Fibroblast of pulmonary artery (primary cell): Measurements from ENCODE around the gene HSPA12A.

Source experiments
- DNase-seq: peaks from one replicate; pipeline ENCODE4 v3.0.0-alpha.2; 2010; ENCODE audit warnings: low read depth
- H3K4me3 ChIP-seq: replicated peaks from 2 replicates; pipeline ENCODE4 v1.5.1; 2011; ENCODE audit warnings: low read depth, mild to moderate bottlenecking, control low read depth, low read length, moderate library complexity
- CTCF ChIP-seq: IDR thresholded peaks from 2 replicates; pipeline ENCODE4 v1.5.1; 2011; ENCODE audit warnings: mild to moderate bottlenecking, control low read depth, low read length, inconsistent platforms; ENCODE audit errors: missing control alignments

Gene HSPA12A

DNA sequence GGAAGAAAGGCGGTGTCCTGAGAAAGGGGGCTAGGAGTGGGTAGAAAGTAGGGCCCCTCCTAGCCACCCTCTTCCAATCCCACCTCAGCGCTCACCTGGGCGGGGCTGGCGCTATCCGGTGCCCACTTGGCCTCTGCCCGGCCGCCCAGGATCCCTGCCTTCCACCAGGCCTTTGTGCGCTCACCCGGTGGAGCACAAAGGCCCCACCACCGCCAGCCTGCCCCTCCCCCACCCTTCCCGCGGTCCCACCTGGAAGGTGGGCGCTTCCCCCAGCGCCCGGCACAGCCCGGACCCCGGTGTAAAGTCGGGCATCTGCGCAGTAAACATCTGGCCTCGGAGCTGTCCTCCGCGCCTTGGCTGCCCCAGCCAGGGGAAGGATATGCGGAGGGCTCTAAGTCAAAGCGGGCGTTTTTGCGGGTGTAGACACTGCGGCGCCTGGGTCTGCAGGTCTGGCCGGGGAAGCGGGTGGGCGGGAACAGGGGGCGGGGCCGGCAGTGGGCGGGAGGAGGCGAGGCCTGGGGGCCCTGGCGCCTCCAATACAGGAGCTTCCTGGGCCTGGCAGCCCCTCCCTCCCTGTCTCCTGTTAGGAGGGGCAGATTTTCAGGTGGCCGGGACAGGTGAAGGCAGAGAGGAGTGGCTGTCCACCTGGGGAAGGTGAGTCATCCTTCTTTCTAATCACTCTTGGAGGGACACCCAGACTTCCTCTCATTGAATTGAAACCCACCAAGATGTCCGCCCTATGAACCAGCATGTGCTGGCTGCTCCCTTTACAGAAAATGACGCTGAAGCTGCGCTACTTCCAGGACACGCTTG is 72.3 kb downstream of the HSPA12A start:
- peak overlapping the region; percentile 24 for H3K4me3 ChIP-seq
- TF ChIP-seq CTCF = no peak
- no peak for DNase-seq

DNA sequence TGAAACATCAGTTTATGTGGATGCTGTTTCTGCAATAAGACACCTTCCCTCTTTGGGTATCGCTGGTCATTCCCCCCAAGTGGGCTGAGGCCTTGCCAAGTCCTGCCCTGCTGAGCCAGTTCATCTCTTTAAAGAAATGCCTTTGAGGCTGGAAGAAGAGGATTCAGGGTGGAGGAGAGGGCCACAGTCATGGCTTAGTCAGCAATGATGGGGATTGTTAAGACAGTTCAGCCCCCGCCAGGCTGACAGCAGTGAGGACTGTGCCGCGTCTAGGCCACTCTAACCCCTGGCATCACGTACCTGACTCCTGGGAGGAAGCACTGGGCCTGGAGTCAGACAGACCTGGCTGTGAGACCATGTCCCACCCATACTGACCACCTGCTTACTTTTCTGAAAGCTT is 73.3 kb downstream of the HSPA12A start:
- no peak for DNase-seq
- no peak for TF ChIP-seq CTCF
- no peak overlapping the region for H3K4me3 ChIP-seq

DNA sequence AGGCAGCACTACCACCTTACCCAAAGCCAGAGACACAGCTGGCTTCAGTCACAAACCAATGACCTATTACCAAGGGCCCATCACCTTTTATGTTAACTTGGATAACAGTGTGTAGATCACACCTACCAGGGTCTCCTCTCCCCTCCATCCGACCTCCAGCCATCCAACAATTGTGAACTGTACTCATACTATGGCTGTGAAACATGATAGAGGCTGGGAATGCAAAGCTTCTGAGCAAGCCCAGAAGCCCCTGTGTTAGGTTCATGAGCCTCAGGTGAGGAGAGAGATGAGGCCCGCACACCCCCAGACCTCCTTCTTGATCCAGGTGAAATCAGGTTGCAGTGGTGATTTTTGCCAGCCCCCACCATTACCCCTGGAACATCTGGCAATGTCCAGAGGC is 73.9 kb downstream of the HSPA12A start:
- DNase-seq = no peak
- H3K4me3 ChIP-seq = no peak overlapping the region
- TF ChIP-seq CTCF = no peak

GRCh38 chr10:116668018-116668417 is 74.3 kb downstream of the HSPA12A start:
- no peak for DNase-seq
- no peak overlapping the region for H3K4me3 ChIP-seq
- TF ChIP-seq CTCF = no peak

GRCh38 chr10:116667484-116667883 is 74.9 kb downstream of the HSPA12A start:
- no peak for DNase-seq
- TF ChIP-seq CTCF = no peak
- no peak overlapping the region for H3K4me3 ChIP-seq

- no peak for TF ChIP-seq CTCF
- DNase-seq = peak; percentile 45
- H3K4me3 ChIP-seq = peak overlapping the region; percentile 14
Measured at GRCh38 chr10:116665541-116666125, 76.7 kb downstream of the HSPA12A start.
